GF-D8 (cell line): ENCODE results near the gene MEIS2.

Experiments used
- DNase-seq: peaks from one replicate; lab custom pipeline; 2025; lab: John Stamatoyannopoulos, UW

Gene MEIS2

DNA sequence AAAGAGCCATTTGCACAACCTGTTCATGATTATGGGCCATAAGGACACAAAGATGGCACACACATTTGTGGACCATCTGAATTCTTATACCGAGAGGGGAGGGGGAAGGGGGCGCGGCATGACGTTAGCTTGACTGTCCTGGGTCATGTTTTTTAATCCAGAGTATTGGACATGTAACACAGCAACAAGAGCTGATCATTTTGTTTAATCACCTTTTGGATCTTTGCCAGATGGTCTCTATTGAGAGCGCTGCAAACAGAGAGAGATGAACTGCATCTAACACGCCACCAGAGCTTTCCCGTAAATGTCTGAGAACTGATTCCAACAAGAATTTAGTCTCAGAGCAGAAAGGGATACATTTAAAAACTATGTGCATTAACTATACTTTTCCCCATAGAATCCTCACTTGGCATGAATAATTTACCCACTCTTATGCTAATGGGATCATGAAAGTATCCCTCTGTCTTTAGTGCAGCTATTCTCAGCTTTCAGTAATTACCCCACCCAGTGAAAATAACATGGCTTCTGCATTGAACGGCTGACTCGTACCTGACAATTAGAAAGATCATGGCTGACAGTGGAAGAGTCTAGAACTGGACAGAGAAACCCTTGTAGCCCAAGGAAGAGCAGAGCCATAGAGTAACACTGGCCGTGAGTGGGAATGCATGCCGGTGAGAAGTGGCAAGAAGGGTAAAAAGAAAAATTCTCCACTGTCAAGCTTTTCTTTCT is 22.6 kb downstream of the MEIS2 start:
- DNase-seq, result no peak

DNA sequence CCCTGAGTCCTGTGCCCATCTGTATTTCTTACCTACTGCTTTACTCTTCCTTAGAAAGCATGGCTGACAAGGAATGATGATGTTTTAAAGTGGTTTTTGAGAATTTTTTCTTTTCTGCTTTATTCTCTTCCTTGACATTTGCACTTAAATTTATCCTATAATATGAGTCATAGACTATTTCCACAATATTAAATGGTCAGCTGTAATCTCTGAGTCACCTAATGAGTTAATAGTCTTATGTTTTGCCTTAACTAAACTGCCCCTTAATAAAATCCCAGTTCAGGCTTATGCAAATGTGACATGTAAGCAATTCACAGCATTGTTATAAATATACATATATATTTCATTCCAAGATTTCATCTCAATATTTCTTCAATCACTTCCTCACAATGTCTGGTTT is 23.8 kb downstream of the MEIS2 start:
- DNase-seq, result no peak

DNA sequence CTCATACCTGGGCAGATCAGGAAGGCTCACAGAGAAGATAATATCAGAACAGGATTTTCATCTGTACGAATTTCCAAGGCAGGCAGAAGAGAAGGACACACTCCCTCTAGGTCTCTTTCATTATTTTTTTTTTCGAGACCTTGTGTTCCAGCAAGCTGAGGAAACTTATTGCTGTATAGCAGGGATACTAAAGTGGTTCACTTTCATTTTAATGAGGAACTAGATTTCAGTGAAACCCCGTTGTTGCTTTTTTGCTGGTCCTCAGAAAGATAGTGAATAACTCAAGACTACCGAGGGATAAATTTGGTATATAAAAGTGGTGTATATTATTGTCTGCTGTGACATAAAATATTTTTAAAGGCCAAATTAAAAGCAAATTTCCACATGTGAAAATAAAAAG is 24.6 kb downstream of the MEIS2 start:
- DNase-seq, result no peak

DNA sequence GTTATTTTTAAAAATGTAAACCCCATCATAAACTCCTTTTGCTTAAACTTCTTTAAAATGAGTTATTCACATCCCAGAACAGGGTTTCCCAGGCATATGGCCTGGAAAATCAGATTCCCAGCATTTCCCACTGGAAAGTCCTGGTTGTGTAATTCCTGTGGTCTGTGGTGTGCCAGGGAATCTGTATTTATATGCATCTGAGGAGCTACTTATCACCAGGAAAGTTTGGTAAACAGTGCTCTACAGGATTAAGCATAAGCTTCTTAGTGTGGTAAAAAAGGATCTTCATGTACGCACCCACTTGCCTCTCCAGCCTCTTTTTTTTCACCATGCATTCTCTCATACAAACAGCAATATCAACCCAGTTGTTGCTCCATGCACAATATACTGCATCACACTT is 28.2 kb downstream of the MEIS2 start:
- DNase-seq, result no peak

DNA sequence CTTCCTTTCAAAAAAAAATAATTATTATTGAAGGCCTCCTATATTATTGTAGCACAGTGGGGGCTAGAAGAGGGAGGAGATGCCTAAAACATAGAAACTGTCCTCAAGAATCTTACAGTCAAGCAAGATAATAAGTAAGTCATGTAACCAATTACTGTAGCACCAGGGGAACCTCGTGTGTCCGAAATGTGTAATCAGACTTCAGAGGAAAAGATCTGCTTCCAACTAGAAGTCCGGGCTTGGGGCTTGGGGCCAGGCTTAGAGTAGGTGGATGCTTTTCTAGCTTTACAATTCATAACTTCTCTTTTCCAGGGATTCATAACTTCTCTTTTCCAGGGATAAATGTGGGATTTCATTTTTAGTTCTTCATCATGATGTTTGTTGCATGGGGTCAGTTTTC is 29.2 kb downstream of the MEIS2 start:
- DNase-seq, result no peak

DNA sequence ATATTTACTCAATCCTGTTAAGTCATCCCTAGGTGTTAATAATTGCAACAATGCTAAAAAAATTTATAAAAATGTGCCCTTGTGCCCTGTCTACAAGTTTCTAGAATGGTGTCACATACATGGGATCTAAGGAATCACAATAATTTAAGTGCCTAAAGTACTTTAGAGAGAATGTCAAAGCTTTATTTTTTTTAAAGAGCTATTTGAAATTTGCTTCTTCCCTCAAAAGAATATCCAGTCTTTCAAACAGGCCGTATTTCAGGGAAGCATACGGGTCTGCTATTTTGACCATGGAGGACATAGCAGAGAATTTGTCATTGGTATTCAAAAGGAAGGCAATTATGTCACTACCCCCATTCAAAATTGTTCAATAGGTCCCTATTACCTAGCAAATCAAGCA is 29.7 kb downstream of the MEIS2 start:
- no peak for DNase-seq

DNA sequence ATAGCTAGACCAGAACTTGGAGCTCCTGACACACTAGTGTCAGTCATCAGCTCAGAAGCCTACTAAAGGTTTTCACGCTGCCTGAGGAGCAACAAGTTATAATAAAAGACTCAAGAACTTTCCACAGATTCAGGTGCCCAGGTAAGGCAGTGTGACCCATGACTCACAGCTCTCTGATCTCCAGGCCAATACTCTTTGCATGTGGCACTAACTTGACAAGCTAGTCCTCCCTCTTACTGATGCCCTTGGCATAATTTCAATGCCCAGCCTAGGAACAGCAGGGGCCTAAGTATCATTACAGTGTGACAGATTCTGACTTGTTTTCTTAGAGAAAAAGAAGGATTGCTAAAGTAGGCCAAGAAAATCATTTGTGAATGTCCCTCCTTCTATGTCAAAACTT is 38.4 kb downstream of the MEIS2 start:
- DNase-seq, result no peak

DNA sequence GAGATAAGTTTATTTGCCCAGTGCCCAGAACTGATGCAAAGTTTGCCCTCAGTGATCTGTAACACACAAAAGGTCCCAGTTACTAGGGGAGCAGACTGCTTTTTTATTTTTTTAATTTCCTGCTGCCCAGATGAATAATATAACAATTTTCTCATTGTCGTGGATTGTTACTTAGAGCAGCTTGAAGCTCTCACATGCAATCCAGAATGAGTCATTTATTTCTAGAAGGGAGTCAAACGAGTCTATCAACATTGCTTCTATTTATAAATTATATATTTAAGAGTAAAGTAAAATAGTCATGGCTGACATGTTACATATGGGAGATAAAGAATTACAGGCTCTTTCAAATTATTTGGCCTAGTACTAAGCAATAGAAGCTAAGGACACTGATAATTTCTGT is 41.3 kb downstream of the MEIS2 start:
- no peak for DNase-seq

DNA sequence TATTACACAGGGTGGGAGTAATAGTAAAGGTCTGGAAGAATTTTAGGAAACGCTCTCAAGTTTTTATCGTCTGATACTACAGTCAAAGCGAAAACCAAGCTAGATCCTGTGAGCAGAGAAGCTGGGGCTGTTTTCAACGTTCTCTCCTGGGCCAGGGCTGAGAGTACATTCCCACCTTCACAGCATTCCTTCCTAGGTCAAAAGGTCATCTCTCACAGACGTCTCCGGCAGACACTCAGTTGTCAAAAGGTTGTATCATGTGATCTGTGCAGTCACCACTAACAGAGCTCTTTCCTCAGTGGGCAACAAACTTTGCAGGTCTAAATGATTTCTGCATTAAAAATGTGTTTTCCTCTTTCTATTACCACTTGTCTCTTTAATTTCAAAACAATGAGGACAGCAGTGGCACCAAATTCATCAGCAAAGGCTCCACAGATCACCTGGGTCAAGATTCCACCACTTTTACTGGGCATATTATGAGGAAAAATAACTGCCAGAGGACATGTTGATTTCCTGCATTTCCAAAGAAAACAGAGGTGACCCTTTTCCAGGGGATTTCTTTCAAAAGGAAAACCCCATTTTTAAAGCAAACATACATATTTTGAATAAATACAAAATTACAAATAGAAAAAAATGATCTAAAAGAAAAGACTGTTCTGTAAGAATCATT is 41.9 kb downstream of the MEIS2 start:
- DNase-seq, result no peak

DNA sequence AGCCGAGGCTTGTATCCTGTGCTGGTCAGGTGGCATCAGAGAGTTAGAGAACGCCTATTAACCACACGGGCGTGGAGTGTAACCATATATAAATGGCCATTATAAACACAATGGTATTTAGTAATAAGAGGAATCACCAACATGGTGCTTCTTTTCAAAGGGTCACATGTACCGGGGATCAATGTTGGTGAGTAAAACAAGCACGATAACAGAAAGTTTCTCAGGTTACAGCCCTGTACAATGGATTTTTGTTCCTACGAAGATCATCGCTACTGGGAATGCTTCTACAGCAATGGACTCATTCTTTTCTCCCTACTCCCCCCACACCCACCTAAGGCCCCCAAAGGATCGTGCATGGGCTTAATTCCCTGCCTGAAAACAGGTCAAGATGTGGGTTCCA is 42.5 kb downstream of the MEIS2 start:
- DNase-seq, result no peak

DNA sequence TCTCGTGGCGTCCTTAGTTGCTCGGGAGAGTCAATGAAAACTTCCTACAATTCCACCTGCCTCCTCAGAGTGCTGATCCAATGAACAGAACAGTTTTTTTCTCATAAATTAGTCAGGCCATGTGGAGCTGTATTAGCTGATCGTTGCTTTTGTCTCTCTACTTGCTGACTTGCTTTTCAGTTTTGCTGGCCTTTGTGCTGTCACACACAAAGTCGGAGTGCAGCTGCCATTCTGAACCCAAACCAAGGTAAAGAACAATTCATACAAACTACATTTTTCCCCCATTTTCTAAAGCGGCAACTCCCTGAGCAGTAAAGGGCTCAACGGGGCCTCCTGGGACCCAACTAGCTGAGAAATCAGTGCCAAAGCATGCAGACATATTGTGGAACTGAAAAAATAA is 43.1 kb downstream of the MEIS2 start:
- DNase-seq, result no peak

DNA sequence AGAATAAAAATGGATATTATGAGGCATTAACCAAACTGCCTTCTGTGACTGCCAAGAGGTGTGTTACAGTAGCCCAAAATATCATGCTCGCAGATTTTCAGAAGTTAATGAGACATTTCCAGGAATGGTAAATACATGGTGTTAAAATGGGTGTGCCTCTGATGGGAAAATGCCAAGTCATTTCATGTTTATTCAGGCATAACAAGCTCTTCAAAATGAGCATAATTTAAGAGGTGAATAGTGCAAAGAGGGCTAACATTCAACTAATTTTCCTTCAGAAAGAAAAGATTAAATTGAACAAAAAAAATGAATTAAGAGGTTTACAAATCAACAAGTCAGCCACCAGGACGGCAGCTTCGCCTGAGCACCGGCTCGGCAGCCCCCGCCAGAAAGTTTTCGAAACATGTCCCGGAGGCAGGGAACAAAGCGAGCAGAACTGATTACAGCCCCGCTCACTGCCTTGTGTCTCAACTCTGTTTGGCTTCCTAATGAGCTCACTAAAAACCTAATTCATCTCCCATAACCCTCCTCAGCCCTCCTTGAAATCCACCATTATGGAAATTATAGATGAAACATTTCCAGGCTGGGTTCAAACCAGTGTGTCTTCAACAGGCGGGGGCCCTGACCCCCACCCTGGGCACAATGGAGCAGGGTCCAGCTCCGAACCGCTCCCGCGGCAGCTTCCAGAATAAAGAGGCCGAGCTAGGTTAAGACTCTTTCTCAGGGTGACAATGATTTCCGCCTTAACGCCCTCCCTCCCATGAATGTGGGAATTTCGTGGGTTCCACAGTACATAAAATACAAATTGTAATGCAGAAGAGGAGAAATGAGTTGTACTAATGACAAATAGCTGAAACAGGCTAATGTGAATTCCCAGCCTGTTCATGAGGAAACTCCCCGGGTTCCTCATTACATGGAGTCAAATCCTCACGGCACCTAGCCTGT is 43.9 kb downstream of the MEIS2 start:
- DNase-seq, result no peak

DNA sequence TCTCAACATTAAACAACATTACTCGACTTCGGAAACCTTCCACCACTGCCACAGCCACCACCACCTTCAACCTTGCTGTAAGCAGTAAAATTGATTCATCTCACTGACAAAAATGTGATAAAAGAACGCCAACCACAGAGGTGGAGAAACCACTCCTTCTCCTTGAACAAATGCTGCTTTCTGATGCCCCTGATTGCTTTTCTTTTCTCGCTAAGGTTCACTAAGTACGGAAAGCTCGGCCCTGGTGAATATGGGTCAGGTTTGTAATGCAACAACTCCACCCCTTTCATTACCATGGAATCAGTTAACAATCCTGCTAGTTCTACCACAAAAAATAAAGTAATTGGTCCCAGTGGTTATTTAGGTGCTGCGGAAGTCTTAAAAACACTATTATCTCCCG is 44.9 kb downstream of the MEIS2 start:
- no peak for DNase-seq

DNA sequence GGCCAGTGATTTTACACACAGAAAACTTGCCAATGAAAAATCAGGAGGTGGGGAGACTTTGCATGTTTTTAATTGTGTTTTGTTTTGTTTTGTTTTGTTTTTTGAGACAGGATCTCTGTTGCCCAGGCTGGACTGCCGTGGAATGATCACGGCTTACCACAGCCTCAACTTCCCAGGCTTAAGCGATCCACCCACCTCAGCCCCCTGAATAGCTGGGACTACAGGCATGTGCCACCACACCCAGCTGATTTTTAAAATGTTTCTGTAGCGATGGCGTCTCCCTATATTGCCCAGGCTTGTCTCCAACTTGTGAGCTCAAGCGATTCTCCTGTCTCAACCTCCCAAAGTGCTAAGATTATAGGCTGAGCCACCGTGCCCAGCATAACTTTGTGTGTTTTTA is 46.0 kb downstream of the MEIS2 start:
- DNase-seq, result no peak

DNA sequence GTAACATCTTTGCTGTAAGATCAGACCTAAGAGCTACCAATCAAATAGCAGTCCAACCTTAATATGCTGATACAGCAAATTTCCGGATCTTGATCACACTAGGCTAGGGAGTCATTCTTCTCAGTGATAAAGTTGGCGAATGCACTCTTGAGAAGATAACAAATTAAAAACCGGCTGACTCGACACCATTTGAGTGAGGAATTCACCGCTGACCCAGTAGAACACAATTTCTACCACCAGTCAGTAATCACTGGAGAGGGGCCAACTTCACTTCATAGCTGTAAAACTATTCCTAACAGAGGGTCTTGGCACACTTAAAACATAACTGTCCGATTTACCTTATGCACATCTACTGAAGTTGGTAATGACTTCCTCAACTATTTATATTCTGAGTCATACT is 47.2 kb downstream of the MEIS2 start:
- no peak for DNase-seq

DNA sequence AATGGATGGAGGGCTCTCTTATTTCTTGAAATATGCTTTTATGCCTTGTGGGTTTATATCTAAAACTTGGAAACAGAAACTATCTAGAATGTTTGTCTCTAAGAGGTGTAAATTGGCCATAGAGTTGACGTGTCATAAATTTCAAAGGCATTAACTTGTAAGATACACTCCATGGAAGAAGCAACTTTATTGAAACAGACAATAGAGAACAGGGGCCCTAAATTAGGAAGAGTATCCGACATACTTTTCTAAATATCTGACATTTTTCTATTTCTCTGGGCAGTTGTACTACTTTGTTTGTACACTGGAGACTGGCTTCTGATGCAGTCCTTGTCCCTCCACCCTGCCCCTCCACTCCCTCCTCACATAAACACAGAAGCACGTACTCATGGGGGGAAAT is 50.0 kb downstream of the MEIS2 start:
- no peak for DNase-seq

DNA sequence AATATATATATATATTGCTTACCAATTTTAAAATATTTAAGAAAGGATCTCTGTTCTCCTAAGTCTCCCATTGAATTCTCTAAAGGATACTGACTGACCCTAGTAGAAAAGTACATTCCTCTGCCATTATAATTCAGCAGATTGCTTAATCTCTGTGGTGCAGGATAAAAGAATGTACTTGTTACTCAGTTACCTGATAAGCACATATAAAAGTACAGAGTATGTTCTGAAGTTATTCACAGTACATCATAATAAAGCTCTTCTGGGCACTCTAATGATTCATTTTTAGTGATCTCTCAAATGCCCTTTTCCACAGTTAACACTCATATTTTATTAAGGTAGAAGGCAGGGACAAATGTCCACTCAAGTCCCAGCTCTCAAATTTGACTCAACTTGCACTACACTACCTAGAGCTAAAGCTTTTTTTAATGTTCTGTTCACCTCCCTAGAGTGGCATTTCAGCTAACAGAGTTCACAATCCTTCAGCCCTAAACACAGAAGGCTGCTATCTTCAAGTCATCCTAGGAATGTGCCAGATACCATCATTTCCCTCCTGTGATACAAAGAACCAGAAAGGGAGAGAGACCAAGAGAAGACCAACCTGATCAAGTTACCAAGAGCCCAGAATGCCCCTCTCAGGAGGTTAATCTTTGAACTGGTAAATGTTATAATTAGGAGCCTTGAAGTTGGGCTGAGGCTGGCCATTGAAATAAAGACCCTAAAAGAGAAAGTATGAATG is 53.3 kb downstream of the MEIS2 start:
- no peak for DNase-seq

DNA sequence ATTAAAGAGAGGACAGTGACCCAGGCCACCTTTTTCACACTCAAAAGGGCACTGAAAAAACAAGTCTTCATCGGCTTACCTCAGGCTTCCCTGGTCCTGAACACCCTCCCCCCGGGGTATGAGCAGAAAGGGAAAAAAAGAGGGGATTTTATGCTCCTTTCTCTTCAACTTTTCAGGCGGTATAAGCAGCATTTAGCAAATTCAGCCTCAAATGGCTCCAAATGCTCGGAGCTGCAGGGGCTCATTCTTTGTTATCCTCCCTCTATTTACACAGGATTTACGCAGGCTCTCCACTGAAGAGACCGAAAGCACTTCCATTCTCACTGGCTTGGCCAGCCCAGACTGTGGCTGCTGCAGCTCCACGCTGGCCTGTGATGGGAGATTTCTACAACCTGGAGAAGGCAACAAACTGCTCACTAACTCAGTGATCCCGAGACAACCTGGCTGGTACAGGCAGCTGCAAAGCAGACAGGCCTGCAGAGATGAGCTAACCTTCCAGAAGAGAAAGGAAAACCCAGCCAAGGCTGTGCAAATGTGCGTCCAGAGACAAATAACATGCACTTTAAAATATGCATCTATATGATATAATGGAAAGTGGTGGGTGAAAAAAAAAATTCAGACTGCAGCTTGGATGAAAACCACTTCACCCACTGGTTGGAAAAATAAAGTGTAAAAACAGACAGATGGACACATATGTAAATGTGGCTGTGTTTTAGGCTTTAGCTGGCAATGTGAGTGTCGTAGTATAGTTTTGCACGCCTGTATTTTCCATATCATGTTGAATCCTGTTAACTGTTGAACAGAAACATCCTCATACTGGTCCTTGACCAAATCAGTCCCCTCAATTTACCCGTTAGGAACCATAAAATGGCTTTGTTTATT is 54.2 kb downstream of the MEIS2 start:
- DNase-seq, result no peak

DNA sequence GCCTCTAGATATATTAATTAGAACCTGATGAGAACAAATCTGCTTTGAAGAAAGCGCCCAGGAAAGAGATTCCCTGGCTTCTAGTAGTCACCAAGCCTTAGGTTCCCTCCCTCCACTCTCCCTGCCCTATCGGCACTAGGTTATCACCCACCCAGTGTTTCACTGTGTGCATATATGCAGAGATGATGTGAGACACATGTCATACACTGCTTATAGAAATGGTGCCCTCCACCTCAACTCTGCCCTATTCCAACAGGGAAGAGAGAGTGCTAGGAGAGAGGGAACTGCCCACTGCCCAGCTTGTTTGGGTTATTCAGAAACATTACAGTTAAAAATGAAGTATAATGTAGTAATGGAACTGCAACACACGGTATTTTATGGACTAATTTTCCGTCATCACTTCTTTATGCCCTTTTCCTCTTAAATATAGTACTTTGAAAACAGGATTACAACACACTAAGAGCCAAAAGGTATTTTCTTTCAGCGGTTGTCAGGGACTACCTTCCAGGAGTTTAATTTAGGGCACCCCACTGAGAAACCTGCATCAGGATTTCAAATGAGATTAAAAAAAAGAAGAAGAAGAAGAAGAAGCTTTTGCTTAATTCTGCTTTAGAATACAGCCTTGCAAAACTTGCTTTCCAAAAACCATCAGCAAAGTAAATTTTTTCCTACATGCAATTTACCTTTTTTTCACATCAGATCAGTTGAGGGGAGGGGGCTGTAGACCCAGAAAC is 55.3 kb downstream of the MEIS2 start:
- DNase-seq, result no peak

DNA sequence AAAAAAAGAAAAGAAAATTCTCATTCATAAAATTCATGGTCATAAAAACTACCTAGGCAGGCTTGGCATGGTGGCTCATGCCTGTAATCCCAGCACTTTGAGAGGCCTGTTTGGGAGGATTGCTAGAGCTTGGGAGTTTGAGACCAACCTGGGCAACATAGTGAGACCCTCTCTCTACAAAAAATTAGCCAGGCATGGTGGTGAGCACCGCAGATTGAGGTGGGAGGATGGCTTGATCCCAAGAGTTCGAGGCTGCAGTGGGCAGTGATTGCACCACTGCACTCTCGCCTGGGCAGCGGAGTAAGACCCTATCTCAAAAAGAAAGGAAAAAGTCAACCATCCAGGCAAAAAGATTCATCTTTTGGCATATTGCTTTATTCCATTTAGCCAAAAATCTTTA is 58.5 kb downstream of the MEIS2 start:
- DNase-seq, result no peak

DNA sequence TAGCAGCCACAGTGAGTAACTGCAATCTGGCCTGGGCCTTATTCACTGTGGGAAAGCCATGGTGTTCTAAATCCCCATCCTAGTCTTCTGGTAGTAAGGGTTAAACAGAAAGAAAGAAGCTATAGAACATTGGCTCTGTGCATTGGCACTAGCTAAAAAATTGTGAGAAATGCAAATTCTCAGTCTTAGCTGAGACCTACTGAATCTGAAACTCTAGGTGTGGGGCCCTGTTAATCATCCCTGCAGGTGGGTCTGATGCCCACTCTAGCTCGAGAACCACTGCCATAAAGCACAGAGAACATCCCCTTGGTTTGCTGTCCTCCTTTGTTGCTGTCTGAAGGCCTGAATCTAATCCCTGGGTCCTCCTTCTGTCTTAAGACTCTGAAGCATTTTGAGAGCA is 59.3 kb downstream of the MEIS2 start:
- no peak for DNase-seq
